Activated CD4-positive, alpha-beta T cell treated with anti-CD3 and anti-CD28 coated beads for 4 hours (primary cell): ENCODE measurements around the gene SLC5A1.
"Not testable (repeated sequence)": the region's sequence is repeated elsewhere in the genome, so short reads cannot be mapped to it uniquely, and the experiment has no call there.

Experiments used
- DNase-seq, 2 donors: peaks; one replicate each; pipeline ENCODE4 v3.0.0-alpha.2; 2020

SLC5A1 gene

DNA sequence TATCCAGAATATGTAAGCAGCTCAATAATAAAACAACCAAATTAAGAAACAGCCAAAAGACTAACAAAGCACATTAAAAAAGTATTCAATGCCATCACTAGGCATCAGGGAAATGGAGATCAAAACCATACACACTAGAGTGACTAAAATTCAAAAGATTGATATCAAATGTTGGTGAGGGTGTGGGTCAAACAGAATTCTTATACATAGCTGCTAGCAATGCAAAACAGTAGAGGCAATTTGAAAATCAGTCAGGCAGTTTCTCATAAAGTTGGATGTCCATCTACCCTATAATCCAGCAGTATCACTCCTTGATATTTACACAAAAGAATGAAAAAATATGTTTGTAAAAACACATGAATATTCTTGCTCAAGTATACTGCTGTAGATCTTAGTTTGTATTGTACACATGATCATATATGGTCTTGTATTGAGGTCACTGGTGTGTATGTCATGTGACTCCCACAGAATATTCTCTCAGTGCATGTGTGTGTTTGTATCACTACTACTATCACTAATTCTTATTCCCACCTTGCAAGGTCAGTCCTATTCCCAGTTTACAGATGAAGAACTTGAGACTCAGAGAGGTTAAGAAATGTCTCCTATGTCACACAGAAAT is 54.9 kb downstream of the SLC5A1 start:
- DNase-seq, result no peak

DNA sequence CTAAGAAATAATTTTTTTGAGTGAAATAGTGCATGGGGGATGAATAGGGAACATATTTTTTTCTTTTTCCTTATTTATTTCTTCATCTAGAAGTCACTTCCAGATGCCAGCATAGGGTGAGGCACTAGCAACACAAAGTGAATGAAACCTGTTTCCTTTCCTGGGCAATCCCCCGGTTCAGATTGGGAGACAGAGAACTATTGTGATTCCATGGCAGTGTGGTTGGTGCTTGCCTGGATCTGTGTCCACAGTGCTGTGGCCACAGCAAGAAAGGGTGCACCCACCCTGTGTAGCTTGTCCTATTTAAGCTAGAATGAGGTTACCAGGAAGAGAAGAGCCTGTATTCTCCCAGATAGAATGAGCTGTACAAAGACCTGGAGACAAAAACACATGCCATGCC is 57.6 kb downstream of the SLC5A1 start:
- DNase-seq, result no peak

DNA sequence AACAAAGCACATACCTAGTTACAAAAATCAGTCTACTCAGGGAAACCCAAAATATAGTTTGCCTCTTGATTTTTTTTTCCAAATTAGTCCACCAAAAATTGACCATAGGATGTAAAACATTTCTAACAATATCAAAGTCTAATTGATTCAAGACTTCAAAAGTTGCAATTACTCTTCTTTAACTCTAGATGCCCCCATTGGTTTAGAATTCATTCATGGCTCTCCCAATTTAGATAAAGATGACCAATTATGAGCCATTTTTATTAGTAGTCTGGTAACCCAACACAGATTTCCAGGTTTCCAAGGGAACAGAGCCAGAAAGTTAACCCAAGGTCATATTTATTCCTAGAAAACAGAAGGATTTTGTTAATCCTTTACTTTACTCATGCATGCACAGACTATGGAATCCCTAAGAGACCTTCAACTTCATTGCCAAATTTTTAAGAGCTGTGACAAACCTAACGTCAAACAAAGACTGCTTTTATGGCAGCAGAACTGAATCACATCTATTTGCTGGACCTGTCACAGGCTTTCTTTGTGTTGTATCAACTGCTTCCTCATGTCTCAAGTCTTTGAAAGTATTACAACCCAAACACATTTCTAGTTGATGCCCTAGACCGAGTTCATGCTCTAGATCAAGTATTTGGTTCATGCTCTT is 60.7 kb downstream of the SLC5A1 start:
- no peak for DNase-seq

DNA sequence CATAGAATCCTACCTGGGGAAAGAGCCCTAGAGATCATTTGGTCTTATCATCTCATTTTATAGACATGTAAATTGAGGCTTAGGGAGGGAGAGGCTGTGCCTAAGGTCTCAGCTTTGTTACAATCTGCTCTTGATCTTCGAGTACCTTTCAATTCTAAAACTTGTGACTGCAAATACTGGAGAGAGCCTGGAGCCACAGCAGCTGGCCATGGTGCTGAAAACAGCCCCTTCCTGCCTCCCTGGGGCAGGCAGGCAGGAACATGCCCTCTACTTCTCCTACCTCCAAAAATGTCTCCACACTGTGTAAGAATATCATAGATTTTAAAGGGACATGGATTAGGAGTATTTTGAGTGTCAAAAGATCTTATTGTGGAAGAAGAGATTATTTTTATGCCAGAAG is 63.9 kb downstream of the SLC5A1 start:
- DNase-seq, result no peak

DNA sequence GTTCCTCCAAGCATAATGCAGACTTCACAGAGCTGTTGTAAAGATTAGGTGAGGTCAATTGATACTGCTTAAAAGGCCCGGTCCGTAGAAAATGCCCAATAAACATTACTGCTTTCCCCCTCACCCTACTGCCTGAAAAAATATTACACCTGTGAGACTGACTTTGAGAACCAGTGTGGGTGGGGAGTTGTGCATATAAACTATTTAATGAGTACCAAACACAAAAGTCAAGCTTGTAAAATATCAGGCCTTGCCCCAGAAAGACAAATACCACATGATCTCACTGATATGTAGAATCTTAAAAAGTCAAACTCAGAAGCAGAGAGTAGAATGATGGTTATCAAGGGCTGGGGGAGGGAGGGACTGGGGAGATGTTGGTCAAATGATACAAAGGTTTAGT is 69.3 kb downstream of the SLC5A1 start:
- no peak for DNase-seq

DNA sequence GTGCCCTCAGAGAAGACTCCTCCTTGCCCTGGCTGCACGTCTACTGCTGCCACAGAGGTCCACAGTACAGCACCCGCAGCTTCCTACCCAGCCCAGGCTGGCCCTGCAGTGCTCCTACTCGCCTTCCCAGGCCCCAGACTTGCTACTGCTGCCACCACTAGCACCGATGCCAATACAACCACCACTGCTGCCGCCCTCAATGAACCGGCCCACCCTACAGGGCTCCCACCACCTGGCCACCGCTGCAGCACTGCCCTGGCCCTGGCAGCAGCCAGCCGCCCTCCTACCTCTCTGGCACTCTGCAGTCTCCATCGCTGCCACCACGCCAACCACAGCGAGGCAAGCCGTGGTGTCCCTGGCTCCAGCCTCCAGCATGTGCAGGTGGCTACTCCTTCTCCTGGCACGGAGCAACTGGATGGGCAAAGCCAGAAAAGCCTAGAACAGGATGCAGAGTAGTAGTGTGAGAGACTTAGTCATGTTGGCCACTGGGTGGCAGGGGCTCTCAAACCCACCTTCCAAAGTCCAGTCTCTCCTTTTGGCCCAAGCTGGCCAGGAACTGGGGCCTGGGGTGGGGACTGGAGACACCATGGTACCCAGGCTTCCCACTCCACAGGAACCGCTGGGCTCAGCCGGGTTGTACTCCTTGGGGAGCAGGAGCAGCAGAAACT is 76.6 kb downstream of the SLC5A1 start:
- DNase-seq, result no peak

DNA sequence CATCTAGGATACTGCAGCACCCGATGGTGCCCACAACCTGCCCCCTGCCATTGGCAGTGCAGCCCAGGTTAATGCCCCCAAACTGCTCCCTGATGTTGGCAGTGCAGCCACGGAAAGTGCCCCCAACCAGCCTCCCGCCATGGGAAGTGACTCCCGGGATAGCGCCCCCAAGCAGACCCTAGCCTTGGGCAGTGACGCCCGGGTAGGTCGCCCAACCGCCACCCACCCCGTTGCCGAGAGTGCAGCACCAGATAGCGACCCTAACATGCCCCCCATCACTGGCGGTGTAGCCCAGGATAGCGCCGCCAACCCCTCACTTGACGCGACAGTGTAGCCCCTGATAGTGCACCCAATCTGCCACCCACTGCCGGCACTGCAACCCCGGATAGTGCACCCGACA is 77.5 kb downstream of the SLC5A1 start:
- DNase-seq, result no peak

DNA sequence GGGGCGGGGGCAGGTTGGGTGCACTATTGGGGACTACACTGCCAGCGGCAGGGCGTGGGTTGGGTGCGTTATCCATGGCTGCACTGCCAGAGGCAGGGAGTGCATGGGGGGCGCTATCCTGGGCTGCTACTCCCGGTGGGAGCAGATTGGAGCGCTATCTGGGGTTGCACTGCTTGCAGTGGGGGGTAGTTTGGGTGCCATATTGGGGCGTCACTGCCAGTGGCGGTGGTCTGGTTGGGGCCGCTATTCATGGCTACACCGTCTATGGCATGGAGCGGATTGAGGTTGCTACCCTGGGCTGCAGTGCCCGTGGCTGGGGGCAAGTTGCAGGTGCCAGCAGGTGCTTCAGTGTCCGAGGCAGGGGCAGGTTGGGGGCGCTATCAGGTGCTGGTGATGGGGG is 79.8 kb downstream of the SLC5A1 start:
- DNase-seq, result no peak

DNA sequence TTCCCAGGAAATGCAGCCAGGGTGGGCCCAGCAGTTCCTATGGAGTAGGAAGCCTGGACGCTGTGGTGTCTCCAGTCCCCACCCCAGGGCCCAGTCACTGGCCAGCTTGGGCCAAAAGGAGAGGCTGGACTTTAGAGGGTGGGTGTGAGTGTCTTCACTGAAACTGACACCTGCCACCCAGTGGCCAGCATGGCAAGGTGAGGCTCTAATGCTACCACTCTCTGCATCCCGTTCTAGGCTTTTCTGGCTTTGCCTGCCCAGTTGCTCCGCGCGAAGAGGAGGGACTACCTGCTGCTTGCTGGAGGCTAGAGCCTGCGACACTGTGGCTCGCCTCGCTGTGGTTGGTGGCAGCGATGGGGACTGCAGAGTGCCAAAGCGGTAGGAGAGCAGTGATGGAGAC is 80.6 kb downstream of the SLC5A1 start:
- DNase-seq, result no peak

DNA sequence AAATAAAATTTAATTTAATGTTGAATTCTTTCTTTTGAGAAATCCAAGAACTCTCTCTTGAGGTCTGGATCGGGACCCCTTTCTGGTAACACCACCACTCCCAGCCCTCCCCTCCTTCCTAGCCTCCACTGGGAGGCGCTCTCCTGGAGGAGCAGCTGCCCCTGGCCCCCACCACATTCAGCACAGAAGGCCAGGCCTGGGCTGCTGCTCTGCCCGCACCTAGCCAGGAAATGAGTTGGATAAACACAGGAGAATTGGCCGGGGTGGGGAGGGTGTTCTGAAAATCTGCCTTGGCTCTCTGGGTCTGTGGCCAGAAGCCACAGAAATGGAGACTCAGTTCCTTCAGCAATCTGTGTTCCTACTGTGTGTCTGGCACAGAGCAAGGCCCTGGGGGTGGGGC is 84.8 kb downstream of the SLC5A1 start:
- no peak for DNase-seq

DNA sequence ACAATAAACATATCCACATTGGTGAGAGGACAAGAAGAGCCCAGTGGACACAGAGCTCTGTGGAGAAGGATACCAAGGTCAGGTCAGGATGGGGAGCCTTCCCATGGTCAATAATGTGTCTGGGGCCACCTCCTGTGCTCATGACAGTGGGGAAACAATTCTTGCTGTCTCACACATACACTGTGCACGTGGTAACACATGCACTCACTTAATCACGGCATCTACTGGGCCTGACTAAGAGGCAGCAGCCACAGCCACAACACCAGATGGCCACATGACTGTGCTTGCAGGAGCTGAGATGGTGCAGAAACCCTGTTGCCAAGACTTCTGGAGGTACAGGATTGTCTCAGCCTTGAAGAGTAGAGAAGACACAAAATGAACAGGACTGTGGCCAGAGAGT is 87.4 kb downstream of the SLC5A1 start:
- no peak for DNase-seq

DNA sequence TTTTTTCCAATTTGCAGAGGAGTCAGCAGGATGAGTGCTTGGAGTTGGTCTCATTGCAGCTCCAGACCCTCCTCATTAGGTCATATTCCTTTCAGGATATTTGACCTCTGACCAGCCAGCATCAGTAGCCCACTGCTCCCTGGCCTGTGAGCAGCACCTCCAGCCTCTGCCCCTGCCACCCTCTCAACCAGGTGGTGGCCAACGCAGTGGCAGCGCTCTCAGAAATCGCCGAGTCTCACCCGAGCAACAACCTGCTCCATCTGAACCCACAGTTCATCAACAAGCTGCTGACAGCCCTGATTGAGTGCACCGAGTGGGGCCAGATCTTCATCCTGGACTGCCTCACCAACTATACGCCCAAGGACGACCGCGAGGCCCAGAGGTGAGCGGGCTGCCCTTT is 89.1 kb downstream of the SLC5A1 start:
- no peak for DNase-seq

DNA sequence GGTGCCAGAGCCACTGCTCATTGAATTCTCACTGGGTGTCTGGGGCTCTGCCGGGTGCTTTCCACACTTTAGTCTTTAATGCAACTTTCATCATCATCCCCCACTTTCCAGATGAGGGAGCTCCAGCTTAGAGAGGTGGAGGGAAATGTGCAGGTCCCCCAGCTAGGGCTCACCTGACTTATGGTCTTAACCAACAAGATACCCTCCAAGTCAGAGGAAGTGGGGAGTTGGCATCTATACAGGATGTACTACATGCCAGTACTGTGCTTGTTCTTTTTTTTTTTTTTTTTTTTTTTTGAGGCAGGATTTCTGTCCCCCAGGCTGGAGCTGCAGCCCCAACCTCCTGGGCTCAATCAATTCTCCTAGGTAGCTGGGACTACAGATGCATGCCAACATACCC is 89.7 kb downstream of the SLC5A1 start:
- no peak for DNase-seq

DNA sequence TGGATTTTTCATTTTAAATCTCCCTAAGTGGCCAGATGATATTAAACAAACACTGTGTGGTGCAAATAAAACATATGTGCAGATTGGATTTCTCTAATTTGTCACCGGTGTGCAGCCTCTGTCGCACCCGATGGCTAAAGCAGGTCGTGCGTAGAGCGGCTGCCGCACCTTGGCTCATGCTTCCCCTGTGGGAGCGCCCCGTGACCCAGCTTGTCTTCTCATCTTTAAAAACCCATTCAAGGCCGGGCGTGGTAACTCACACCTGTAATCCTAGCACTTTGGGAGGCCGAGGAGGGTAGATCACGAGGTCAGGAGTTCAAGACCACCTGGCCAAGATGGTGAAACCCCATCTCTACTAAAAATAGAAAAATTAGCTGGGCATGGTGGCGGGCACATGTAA is 91.7 kb downstream of the SLC5A1 start:
- DNase-seq, result not testable (repeated sequence)

DNA sequence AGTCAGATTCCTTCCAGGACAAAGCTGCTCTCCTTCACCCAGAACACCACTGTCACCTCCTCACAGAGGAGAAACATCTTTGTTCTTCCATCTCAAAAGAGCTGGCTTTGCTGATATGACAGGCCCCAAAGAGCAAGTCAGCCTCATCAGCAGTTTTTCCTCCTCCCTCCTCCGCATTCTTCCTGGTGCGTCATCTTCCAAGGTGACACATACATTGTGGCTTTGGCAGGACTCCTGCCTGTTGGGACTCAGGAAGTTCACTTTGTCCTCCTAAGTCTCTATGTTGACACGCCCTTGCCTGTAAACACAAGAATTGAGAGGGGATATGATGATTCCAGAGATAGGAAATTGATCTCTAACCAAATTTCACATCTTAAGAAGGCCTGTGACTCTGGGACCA is 92.9 kb downstream of the SLC5A1 start:
- DNase-seq, result not testable (repeated sequence)

DNA sequence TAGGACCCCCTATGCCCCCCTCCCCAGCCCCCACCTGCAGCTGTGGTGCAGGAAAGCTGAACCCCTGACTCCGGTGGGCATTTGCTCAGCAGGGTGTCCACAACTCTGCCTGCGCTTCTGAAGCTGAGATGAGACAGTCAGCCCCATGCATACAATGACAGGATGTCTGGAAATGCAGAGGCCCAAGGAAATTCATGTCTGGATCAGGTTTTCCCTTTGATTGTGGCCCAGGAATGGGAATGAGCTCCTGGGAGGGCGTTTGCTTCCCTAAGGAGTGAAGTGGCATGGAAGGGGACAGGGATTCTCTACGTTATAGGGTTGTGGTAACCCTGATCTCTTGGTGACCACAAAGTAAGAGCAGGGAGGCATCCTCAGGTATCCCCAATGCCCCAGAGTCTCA is 93.8 kb downstream of the SLC5A1 start:
- DNase-seq, result not testable (repeated sequence)

DNA sequence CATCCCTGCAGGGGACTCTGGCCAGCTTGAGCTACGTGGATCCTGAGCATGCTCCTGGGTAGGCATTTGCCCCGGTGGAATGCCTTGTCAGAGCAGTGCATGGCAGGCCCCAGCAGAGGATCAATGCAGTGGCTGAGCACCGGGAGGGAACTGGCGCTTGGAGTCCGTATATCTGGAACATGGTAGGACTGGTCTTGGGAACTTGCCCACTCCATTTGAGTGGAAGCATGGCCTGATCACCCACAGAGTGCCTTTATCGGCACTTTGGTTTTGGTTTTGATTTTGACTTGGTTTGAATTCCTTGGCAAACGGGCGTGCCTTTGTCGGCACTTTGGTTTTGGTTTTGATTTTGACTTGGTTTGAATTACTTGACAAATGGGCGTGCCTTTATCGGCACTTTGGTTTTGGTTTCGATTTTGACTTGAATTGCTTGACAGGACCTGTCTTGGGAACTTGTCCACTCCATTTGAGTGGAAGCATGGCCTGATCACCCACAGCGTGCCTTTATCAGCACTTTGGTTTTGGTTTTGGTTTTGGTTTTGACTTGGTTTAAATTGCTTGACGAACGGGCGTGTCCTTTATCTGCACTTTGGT is 94.8 kb downstream of the SLC5A1 start:
- peak; percentile 50 to 55 for DNase-seq

DNA sequence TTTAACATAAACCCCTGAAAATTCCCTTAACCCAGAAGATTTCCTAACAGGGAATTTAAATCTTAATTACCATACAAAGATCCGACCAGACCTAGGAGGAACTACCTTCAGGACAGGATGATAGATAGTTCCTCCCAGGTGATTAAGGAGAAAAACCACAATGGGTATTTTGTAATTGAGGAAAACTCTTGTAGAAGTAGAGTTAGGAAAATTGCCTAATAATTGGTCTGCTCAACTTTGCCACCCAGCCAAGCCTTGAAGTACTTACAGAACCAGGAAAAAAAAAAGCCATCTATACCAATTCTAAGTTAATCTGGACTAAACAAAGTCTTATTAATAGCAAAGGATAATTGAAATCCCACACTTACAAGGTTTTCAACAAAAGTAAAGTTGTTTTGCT is 95.5 kb downstream of the SLC5A1 start:
- not testable (repeated sequence) for DNase-seq

DNA sequence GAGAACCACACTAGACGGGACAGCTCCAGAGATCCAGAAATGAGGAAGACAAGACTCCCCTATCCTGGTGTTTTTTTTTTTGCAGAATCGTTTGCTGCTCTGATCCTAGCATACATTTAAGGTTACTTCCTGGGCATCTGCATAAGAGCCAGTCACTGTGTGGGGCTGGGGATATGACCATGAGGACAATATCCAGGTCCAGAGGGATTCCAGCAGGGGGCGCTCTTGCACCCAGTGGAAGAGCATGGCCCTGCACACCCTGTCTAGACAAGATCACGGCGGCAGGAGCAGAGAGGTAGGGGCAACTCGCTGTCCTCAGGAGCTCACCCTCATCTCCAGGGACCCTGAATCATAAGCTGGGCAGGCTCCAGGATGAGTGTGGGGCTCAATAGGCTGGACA is 97.6 kb downstream of the SLC5A1 start:
- DNase-seq, result not testable (repeated sequence)

DNA sequence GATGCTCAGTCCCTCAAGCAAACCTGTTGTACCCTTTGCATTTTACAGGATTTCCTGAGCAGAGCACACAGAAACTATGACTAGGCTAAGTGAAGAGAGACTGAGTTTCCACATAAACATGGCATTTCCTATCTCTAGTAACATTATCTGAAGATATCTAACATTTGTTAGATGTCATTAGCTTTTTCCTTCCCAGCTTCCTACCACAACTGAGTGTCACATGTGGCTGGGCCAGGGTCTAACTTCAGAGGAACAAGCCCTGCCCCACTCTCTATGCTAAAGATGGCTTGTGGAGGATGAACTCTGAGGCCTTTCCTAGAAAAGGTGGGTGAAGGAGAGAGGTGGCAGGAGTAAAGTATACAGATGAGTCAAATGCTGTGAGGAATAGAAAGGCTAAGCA is 99.5 kb downstream of the SLC5A1 start:
- DNase-seq, result peak; percentile 28 to 44

DNA sequence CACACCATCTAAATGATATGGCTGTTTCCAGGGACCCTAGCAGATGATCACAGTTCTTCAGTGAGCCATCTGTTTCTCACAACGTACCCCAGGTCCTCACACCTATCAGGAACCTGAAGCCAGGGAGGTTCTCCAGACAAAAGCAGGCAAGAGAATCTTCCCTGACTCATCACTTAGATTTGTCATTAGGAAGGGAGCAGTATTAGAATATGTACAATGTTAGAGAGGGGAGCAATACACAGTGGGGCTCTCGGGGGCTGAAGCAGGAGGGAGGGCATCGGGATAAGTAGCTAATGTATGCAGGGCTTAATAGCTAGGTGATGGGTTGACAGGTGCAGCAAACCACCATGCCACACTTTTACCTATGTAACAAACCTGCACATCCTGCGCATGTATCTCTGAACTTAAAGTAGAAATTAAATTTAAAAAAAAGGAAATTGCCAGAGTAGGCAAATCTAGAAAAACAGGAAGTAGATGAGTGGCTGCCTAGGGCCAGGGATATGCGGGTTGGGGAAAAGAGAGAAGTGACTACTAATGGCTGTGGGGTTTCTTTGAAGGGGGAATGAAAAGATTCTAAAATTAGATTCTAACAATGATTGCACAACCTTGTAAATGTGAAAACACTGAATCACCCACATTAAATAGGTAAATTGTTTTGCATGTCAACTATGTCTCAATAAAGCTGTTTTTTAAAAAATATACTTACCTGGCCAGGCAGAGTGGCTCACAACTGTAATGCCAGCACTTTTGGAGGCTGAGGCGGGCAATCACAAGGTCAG is 101.6 kb downstream of the SLC5A1 start:
- DNase-seq, result no peak

DNA sequence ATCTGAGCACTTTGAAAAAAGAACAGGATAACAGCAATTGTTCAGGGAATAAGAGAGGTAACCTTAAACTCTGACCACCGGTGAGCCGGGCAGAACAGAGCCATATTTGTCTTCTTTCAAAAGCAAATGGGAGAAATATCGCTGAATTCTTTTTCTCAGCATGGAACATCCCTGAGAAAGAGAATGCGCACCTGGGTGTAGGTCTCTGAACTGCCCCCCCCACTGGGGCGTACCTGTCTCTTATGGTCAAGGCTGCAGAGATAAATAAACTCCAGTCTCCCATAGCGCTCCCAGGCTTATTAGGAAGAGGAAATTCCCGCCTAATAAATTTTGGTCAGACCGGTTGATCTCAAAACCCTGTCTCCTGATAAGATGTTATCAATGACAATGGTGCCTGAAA is 104.1 kb downstream of the SLC5A1 start:
- DNase-seq, result not testable (repeated sequence)

DNA sequence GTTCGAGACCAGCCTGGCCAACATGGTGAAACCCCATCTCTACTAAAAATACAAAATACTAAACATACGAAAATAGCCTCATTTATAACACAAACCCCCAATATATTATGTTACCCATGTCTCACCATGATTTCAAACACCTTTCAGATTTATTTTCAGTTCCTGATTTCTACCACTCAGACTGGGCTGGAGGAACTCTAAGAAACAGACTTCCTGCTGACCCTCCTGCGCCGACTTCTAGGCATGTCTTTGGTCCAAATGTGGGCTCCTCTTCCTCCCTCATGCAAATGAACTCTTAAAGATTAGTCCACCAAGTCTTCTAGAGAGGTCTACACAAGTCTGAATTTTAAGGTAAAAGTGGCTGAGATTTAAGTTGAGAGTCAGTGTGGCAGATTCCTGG is 105.3 kb downstream of the SLC5A1 start:
- not testable (repeated sequence) for DNase-seq
